Ovary (tissue), 9 donors: Measurements from ENCODE around the gene DMAC2. TPM values are rescaled to one million over a fixed set of nuclear protein-coding genes. Genes with fewer than 3 reads are reported as not detected.

Experiments used
- DNase-seq, 5 donors: peaks; one replicate each; pipeline ENCODE4 v3.0.0-alpha.2; 2019 to 2020
- H3K27ac ChIP-seq, 2 donors: fragments of 200-600 bp; one replicate each; pipeline versions ENCODE4 v1.5.1 to v1.8.0; 2019 to 2022
- H3K27me3 ChIP-seq: fragments of 200-600 bp; one replicate; pipeline ENCODE4 v1.8.0; 2022
- H3K36me3 ChIP-seq: fragments of 200-600 bp; sonication (generic); one replicate; pipeline ENCODE4 v1.5.1; 2019
- H3K4me1 ChIP-seq: one replicate; pipeline ENCODE4 v1.8.1; 2013; ENCODE audit warnings: mild to moderate bottlenecking, moderate library complexity; ENCODE audit not compliant: insufficient read depth
- H3K4me3 ChIP-seq: fragments of 200-600 bp; sonication (generic); one replicate; pipeline ENCODE4 v1.5.1; 2017
- H3K9me3 ChIP-seq, 2 donors: fragments of 200-600 bp in 1 of 2; sonication (generic) in 1 of 2; one replicate each; pipeline versions ENCODE4 v1.5.1 to v1.8.1; 2013 to 2019; ENCODE audit warnings: mild to moderate bottlenecking in 1 of 2, moderate library complexity in 1 of 2
- CTCF ChIP-seq, 3 donors: fragments of 450-650 bp in 2 of 3; fragments of 200-600 bp in 1 of 3; IDR thresholded peaks; one replicate each; pipeline versions ENCODE4 v1.5.1 to v1.8.0; 2016 to 2022; ENCODE audit warnings: antibody characterized with exemption in 3 of 3, mild to moderate bottlenecking in 1 of 3
- EP300 ChIP-seq: sonication (generic); formaldehyde crosslinking; IDR thresholded peaks from one replicate; pipeline ENCODE4 v1.6.1; 2017; ENCODE audit warnings: antibody characterized with exemption
- POLR2A ChIP-seq: fragments of 450-650 bp; IDR thresholded peaks from one replicate; pipeline ENCODE4 v1.6.1; 2017; ENCODE audit warnings: antibody characterized with exemption, mild to moderate bottlenecking, moderate library complexity
- WGBS, 3 donors: extraction: QIAGEN DNeasy Blood & Tissue Kit in 1 of 3; methylation state at CpG; one replicate each; pipeline versions ENCODE4 v1.1.5 to v1.1.7; 2013 to 2017; 5-methylcytosine and 5-hydroxymethylcytosine counted together
- intact Hi-C, 4 donors: fragments of 100-400 bp; cut with DNase I; formaldehyde crosslinking; loops; one replicate each; pipeline versions ENCODE4 v1.11.0 to v1.15.1; 2022 to 2023
- polyA plus RNA-seq, 2 donors: library from polyadenylated mRNA; stranded (reverse); fragments of 200-250 nt in 1 of 2; fragments of 350-450 nt in 1 of 2; fragmentation: Illumina TruSeq in 1 of 2; extraction: RNeasy Lipid Tissue Mini Kit (QIAGEN cat#74804) in 1 of 2; gene quantifications; one replicate each; pipeline ENCODE4 v1.2.3, GENCODE V29; 2013 to 2014
- total RNA-seq, 7 donors: library from RNA; depleted of rRNA in 2 of 7; stranded (reverse); fragments of >200 nt in 2 of 7; fragmentation: NEBNext Ultra II Directional in 3 of 7; extraction: Animal tissue kit (Norgen Biotek cat#: 25700) in 3 of 7; gene quantifications; one replicate each; pipeline versions ENCODE4 v1.1.0 to v1.2.4, GENCODE V29; 2016 to 2023
- donor health status: DM: no; HTN: no; CAD: no; lungs with moderate emphysema.
- donor health status: DM: no; HTN: no; CAD: no.
- donor health status: Bipolar disorder and iron deficiency.
- donor health status: DM: yes; HTN: yes; CAD: no.
- donor health status: DM: no; HTN: no; CAD: no.
- donor health status: DM: yes; HTN: yes; CAD: no.

Gene DMAC2
- total and polyA plus RNA-seq, 9 donors = 23.1 to 35.9 (median 31.1) TPM

DNA sequence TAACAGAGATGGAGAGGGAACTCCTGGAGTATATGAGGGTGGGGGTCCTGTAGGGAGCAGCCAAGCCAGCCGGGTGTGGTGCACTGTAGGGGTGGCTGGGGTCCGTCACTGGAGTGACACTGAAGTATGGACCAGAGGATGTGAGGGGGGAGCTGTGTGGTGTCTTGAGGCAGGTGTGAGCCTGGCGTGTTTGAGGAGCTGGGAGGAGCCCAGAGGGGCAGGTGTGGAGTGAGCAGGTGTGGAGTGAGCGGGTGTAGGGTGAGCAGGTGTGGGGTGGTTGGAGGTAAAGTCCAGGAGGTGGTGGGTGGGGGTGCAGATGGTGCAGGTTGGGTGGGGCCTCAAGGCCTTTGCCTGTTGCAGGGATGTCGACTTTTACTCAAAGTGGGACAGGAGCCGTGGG, 18.4 kb downstream of the DMAC2 start:
- H3K27ac ChIP-seq = no peak overlapping the region
- intact Hi-C loops = no loop called here
- H3K9me3 ChIP-seq = no peaks in the 10 kb centered on the region
- no peaks in the 10 kb centered on the region for H3K36me3 ChIP-seq
- 79 to 87% (median 86%) methylated on average over 6 of the region's 6 CpGs for WGBS, 3 donors
- TF ChIP-seq EP300 (no peak), POLR2A (no peak), CTCF (IDR thresholded peaks at IDR 0.05) (no peak)
- no peak for DNase-seq
- no peak overlapping the region for H3K4me3 ChIP-seq
- no peaks in the 10 kb centered on the region for H3K4me1 ChIP-seq
- no peaks in the 10 kb centered on the region for H3K27me3 ChIP-seq

GRCh38 chr19:41420101-41420880, 19.4 kb downstream of the DMAC2 start:
- WGBS, 3 donors = 78 to 83% (median 81%) methylated on average over 8 of the region's 8 CpGs
- H3K4me3 ChIP-seq = no peak overlapping the region
- no peak overlapping the region for H3K27ac ChIP-seq
- intact Hi-C loops = no loop called here
- H3K36me3 ChIP-seq = no peaks in the 10 kb centered on the region
- no peaks in the 10 kb centered on the region for H3K27me3 ChIP-seq
- TF ChIP-seq POLR2A (no peak), CTCF (IDR thresholded peaks at IDR 0.05) (no peak)
- H3K4me1 ChIP-seq = no peaks in the 10 kb centered on the region
- no peaks in the 10 kb centered on the region for H3K9me3 ChIP-seq
- DNase-seq = no peak

- Histone ChIP-seq H3K9me3 (no peaks in the 10 kb centered on the region), H3K36me3 (no peaks in the 10 kb centered on the region), H3K4me1 (no peaks in the 10 kb centered on the region), H3K4me3 (no peak overlapping the region), H3K27me3 (no peaks in the 10 kb centered on the region), H3K27ac (no peak overlapping the region)
- WGBS, 3 donors = 91 to 94% (median 92%) methylated on average over 12 of the region's 12 CpGs
- no peak for DNase-seq
- no peak for TF ChIP-seq EP300
- TF ChIP-seq POLR2A = no peak
- no peak for TF ChIP-seq CTCF (IDR thresholded peaks at IDR 0.05)
- intact Hi-C loops = no loop called here
Measured at GRCh38 chr19:41416194-41416674, 23.5 kb downstream of the DMAC2 start.

DNA sequence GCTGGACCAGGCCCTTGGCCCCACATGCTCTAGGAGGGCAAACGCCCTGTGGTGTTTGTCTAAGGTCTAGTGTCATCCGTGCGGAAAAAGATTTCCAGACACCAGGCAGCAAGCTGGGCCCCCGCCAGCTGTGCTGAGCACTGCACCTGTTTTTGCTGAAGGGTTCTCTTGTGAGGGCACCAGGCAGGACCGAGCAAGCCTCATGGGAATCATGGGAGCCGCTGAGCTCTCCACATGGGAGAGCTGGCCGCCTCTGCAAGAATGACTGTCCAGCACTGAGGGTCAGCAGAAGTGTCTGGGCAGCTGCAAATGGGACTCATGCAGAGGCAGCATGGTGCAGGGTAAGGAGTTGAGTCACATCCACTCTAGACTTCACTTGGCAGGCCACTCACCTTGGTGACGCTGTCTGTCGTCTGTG, 24.5 kb downstream of the DMAC2 start:
- Histone ChIP-seq H3K4me1 (no peaks in the 10 kb centered on the region), H3K4me3 (no peak overlapping the region), H3K36me3 (no peaks in the 10 kb centered on the region), H3K27me3 (no peaks in the 10 kb centered on the region), H3K27ac (no peak overlapping the region), H3K9me3 (no peaks in the 10 kb centered on the region)
- no peak for DNase-seq
- intact Hi-C loops = no loop called here
- 85 to 88% (median 87%) methylated on average over 9 of the region's 9 CpGs for WGBS, 3 donors
- no peak for TF ChIP-seq EP300
- TF ChIP-seq CTCF (IDR thresholded peaks at IDR 0.05) = no peak
- TF ChIP-seq POLR2A = no peak
